GM12864 (cell line): ENCODE results near the gene PAK5.

Source experiments
- DNase-seq: peaks from one replicate; pipeline ENCODE4 v3.0.0-alpha.2; 2011; ENCODE audit warnings: low read depth
- H3K4me3 ChIP-seq: 2 replicates; pipeline ENCODE4 v1.5.1; 2011; ENCODE audit warnings: mild to moderate bottlenecking, low read depth, low read length, control low read depth
- CTCF ChIP-seq: IDR thresholded peaks from 2 replicates; pipeline ENCODE4 v1.5.1; 2011; ENCODE audit warnings: low read depth, mild to moderate bottlenecking, moderate library complexity, low read length, control low read depth, inconsistent platforms; ENCODE audit errors: missing control alignments

PAK5 gene

GRCh38 chr20:9759392-9759791 lies 79.5 kb downstream of the PAK5 start:
- no peak for TF ChIP-seq CTCF
- no peak overlapping the region for H3K4me3 ChIP-seq
- DNase-seq = no peak

GRCh38 chr20:9758752-9759151 lies 80.1 kb downstream of the PAK5 start:
- no peak for TF ChIP-seq CTCF
- no peak overlapping the region for H3K4me3 ChIP-seq
- DNase-seq = no peak

GRCh38 chr20:9756660-9757059 lies 82.2 kb downstream of the PAK5 start:
- no peak for DNase-seq
- no peak overlapping the region for H3K4me3 ChIP-seq
- TF ChIP-seq CTCF = no peak

GRCh38 chr20:9755301-9755700 lies 83.6 kb downstream of the PAK5 start:
- no peak overlapping the region for H3K4me3 ChIP-seq
- no peak for TF ChIP-seq CTCF
- DNase-seq = no peak

- DNase-seq = no peak
- TF ChIP-seq CTCF = no peak
- no peak overlapping the region for H3K4me3 ChIP-seq
Observed at GRCh38 chr20:9744551-9744950, 94.3 kb downstream of the PAK5 start.

- H3K4me3 ChIP-seq = no peak overlapping the region
- TF ChIP-seq CTCF = no peak
- DNase-seq = no peak
Observed at GRCh38 chr20:9743871-9744270, 95.0 kb downstream of the PAK5 start.

- no peak for DNase-seq
- H3K4me3 ChIP-seq = no peak overlapping the region
- TF ChIP-seq CTCF = no peak
Observed at GRCh38 chr20:9742821-9743220, 96.1 kb downstream of the PAK5 start.
